K562 (cell line): ENCODE measurements around the gene DARS2. TPM values are rescaled to one million over a fixed set of nuclear protein-coding genes. Genes with fewer than 3 reads are reported as not detected.

Source experiments
- ATF7 ChIP-seq: fragments of 450-650 bp; IDR thresholded peaks from 2 replicates; pipeline ENCODE4 v1.7.1; 2014; ENCODE audit warnings: mild to moderate bottlenecking, moderate library complexity
- HDAC2 ChIP-seq: fragments of 450-650 bp; IDR thresholded peaks from 2 replicates; pipeline ENCODE4 v1.6.1; 2016; ENCODE audit warnings: mild to moderate bottlenecking
- KDM2B ChIP-seq: fragments of 250-450 bp; sonication (Bioruptor Pico); IDR thresholded peaks from 2 replicates; pipeline ENCODE4 v1.8.0; 2021; ENCODE audit warnings: mild to moderate bottlenecking, moderate library complexity
- polyA plus RNA-seq, 8 experiments: library from polyadenylated mRNA; depleted of rRNA in 4 of 8; stranded (reverse) in 5 of 8; unstranded in 3 of 8; fragments of >200 nt; fragmentation: Nextera tagmentation in 2 of 8; fragmentation: Illumina TruSeq in 1 of 8; extraction: Ambion mirVana in 2 of 8; extraction: Trizol in 1 of 8; gene quantifications; 2 replicates each; pipeline versions ENCODE4 v1.2.1 to v1.2.3, GENCODE V29; 2011 to 2014; ENCODE audit warnings: inconsistent platforms in 1 of 8, missing spikeins in 1 of 8
- total RNA-seq, 7 experiments: library from RNA; depleted of rRNA in 6 of 7; stranded (reverse); fragments of >200 nt in 6 of 7; fragmentation: Illumina TruSeq in 2 of 7; extraction: Trizol in 2 of 7; gene quantifications; 2 replicates each; pipeline versions ENCODE4 v1.2.1 to v1.2.3, GENCODE V29; 2011 to 2021; ENCODE audit warnings: low replicate concordance in 1 of 7
- TF ChIP-seq, protein P1 (sequence below): fragments of 450-650 bp; formaldehyde crosslinking; IDR thresholded peaks from 2 replicates; pipeline ENCODE4 v1.4.0; 2022; ENCODE audit warnings: mild to moderate bottlenecking, moderate library complexity
- TF ChIP-seq, protein P2 (sequence below): fragments of 250-450 bp; sonication (Bioruptor Pico); IDR thresholded peaks from 2 replicates; pipeline ENCODE4 v1.5.0; 2022; ENCODE audit warnings: mild to moderate bottlenecking
- TF ChIP-seq, protein P3 (sequence below): sonication (generic); formaldehyde crosslinking; IDR thresholded peaks from 2 replicates; pipeline ENCODE4 v1.8.0; 2022; ENCODE audit warnings: mild to moderate bottlenecking, missing genetic modification reagents
- TF ChIP-seq, protein P4 (sequence below): fragments of 450-650 bp; IDR thresholded peaks from 2 replicates; pipeline ENCODE4 v1.6.1; 2014; ENCODE audit warnings: low read depth, mild to moderate bottlenecking, moderate library complexity, borderline replicate concordance
- TF ChIP-seq, protein P5 (sequence below): fragments of 450-650 bp; IDR thresholded peaks from 2 replicates; pipeline ENCODE4 v1.6.1; 2017; ENCODE audit warnings: antibody characterized with exemption, mild to moderate bottlenecking

The DARS2 gene
- total and polyA plus RNA-seq, 9 of the 15 experiments (the other 6 are each of a cell fraction or from before 2014, with no cell fraction given), result 36.4 to 96.7 (median 68.6) TPM

DNA sequence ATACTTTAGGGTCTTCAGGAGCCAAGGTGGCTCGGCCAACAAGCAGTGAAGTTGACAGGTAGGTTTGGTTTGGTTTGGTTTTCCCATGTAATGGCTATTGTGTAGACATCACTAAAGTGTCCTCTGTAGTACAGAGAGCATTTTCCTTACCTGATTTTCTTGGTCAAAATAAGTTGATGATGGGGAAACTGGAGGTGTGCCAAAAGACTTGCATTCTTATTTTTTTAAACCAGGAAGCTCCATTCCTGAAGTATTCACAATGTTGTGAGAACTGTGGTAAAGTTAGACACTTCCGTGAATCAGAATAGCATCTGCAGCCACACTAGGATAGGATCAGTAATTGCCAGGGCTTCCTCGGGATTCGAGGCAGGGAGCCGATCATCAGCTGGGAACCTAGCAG lies 46.6 kb downstream of the DARS2 start (continued):
- TF ChIP-seq, protein P1, sequence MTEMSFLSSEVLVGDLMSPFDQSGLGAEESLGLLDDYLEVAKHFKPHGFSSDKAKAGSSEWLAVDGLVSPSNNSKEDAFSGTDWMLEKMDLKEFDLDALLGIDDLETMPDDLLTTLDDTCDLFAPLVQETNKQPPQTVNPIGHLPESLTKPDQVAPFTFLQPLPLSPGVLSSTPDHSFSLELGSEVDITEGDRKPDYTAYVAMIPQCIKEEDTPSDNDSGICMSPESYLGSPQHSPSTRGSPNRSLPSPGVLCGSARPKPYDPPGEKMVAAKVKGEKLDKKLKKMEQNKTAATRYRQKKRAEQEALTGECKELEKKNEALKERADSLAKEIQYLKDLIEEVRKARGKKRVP (CRISPR knock-in tag), result no peak
- TF ChIP-seq, protein P2, sequence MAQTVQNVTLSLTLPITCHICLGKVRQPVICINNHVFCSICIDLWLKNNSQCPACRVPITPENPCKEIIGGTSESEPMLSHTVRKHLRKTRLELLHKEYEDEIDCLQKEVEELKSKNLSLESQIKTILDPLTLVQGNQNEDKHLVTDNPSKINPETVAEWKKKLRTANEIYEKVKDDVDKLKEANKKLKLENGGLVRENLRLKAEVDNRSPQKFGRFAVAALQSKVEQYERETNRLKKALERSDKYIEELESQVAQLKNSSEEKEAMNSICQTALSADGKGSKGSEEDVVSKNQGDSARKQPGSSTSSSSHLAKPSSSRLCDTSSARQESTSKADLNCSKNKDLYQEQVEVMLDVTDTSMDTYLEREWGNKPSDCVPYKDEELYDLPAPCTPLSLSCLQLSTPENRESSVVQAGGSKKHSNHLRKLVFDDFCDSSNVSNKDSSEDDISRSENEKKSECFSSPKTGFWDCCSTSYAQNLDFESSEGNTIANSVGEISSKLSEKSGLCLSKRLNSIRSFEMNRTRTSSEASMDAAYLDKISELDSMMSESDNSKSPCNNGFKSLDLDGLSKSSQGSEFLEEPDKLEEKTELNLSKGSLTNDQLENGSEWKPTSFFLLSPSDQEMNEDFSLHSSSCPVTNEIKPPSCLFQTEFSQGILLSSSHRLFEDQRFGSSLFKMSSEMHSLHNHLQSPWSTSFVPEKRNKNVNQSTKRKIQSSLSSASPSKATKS (CRISPR knock-in tag), result no peak
- TF ChIP-seq, protein P3, sequence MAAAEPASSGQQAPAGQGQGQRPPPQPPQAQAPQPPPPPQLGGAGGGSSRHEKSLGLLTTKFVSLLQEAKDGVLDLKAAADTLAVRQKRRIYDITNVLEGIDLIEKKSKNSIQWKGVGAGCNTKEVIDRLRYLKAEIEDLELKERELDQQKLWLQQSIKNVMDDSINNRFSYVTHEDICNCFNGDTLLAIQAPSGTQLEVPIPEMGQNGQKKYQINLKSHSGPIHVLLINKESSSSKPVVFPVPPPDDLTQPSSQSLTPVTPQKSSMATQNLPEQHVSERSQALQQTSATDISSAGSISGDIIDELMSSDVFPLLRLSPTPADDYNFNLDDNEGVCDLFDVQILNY (CRISPR knock-in tag), result no peak
- no peak for TF ChIP-seq KDM2B (CRISPR knock-in tag)
- TF ChIP-seq, protein P4, sequence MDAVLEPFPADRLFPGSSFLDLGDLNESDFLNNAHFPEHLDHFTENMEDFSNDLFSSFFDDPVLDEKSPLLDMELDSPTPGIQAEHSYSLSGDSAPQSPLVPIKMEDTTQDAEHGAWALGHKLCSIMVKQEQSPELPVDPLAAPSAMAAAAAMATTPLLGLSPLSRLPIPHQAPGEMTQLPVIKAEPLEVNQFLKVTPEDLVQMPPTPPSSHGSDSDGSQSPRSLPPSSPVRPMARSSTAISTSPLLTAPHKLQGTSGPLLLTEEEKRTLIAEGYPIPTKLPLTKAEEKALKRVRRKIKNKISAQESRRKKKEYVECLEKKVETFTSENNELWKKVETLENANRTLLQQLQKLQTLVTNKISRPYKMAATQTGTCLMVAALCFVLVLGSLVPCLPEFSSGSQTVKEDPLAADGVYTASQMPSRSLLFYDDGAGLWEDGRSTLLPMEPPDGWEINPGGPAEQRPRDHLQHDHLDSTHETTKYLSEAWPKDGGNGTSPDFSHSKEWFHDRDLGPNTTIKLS, result no peak
- TF ChIP-seq, protein P5, sequence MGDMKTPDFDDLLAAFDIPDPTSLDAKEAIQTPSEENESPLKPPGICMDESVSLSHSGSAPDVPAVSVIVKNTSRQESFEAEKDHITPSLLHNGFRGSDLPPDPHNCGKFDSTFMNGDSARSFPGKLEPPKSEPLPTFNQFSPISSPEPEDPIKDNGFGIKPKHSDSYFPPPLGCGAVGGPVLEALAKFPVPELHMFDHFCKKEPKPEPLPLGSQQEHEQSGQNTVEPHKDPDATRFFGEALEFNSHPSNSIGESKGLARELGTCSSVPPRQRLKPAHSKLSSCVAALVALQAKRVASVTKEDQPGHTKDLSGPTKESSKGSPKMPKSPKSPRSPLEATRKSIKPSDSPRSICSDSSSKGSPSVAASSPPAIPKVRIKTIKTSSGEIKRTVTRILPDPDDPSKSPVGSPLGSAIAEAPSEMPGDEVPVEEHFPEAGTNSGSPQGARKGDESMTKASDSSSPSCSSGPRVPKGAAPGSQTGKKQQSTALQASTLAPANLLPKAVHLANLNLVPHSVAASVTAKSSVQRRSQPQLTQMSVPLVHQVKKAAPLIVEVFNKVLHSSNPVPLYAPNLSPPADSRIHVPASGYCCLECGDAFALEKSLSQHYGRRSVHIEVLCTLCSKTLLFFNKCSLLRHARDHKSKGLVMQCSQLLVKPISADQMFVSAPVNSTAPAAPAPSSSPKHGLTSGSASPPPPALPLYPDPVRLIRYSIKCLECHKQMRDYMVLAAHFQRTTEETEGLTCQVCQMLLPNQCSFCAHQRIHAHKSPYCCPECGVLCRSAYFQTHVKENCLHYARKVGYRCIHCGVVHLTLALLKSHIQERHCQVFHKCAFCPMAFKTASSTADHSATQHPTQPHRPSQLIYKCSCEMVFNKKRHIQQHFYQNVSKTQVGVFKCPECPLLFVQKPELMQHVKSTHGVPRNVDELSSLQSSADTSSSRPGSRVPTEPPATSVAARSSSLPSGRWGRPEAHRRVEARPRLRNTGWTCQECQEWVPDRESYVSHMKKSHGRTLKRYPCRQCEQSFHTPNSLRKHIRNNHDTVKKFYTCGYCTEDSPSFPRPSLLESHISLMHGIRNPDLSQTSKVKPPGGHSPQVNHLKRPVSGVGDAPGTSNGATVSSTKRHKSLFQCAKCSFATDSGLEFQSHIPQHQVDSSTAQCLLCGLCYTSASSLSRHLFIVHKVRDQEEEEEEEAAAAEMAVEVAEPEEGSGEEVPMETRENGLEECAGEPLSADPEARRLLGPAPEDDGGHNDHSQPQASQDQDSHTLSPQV, result no peak
- TF ChIP-seq ATF7, result no peak
- TF ChIP-seq HDAC2, result no peak
